Type B pancreatic cell (in vitro differentiated cells): ENCODE results near the gene WASL. TPM values are rescaled to one million over a fixed set of nuclear protein-coding genes. Genes with fewer than 3 reads are reported as not detected.

Experiments used
- DNase-seq: peaks from one replicate; pipeline ENCODE4 v3.0.0; 2021; ENCODE audit warnings: mixed read lengths; ENCODE audit not compliant: unreplicated experiment; ENCODE audit errors: extremely low spot score
- H3K27ac Mint-ChIP-seq: 2 replicates; pipeline ENCODE4 v1.8.0; 2021; ENCODE audit warnings: mild to moderate bottlenecking, mixed read lengths
- H3K27me3 Mint-ChIP-seq: 2 replicates; pipeline ENCODE4 v1.8.0; 2021; ENCODE audit warnings: mixed read lengths
- H3K36me3 Mint-ChIP-seq: 2 replicates; pipeline ENCODE4 v1.8.0; 2021; ENCODE audit warnings: mixed read lengths
- H3K4me1 Mint-ChIP-seq: one replicate; pipeline ENCODE4 v1.8.0; 2021; ENCODE audit warnings: mixed read lengths; ENCODE audit not compliant: unreplicated experiment
- H3K4me3 Mint-ChIP-seq: 2 replicates; pipeline ENCODE4 v1.8.0; 2021; ENCODE audit warnings: mild to moderate bottlenecking, mixed read lengths
- H3K9me3 Mint-ChIP-seq: 2 replicates; pipeline ENCODE4 v1.8.0; 2021; ENCODE audit warnings: mixed read lengths
- CTCF ChIP-seq: fragments of 200-600 bp; sonication (generic); conservative IDR thresholded peaks from 2 replicates; pipeline ENCODE4 v1.5.0; 2021; ENCODE audit warnings: antibody characterized with exemption, mild to moderate bottlenecking
- total RNA-seq: library from RNA; stranded (reverse); gene quantifications from 2 replicates; pipeline ENCODE4 v1.2.1, GENCODE V29; 2021; ENCODE audit warnings: low replicate concordance

Gene WASL
- total RNA-seq, 1 donor from 2014 or later, result 34.4 TPM

- no peaks in the 10 kb centered on the region for H3K27me3 Mint-ChIP-seq
- no peaks in the 10 kb centered on the region for H3K4me1 Mint-ChIP-seq
- DNase-seq, result no peak
- H3K4me3 Mint-ChIP-seq, result no peak overlapping the region
- H3K36me3 Mint-ChIP-seq, result no peaks in the 10 kb centered on the region
- TF ChIP-seq CTCF, result no peak
- H3K9me3 Mint-ChIP-seq, result no peaks in the 10 kb centered on the region
- H3K27ac Mint-ChIP-seq, result no peak overlapping the region
Observed at GRCh38 chr7:123773481-123773880, 24.7 kb upstream of the WASL start.

- no peak for DNase-seq
- H3K4me3 Mint-ChIP-seq, result no peak overlapping the region
- H3K27me3 Mint-ChIP-seq, result no peaks in the 10 kb centered on the region
- H3K36me3 Mint-ChIP-seq, result no peaks in the 10 kb centered on the region
- no peak for TF ChIP-seq CTCF
- H3K4me1 Mint-ChIP-seq, result no peaks in the 10 kb centered on the region
- no peaks in the 10 kb centered on the region for H3K9me3 Mint-ChIP-seq
- no peak overlapping the region for H3K27ac Mint-ChIP-seq
Observed at GRCh38 chr7:123772652-123773051, 23.8 kb upstream of the WASL start.

GRCh38 chr7:123771846-123772245, 23.0 kb upstream of the WASL start:
- no peaks in the 10 kb centered on the region for H3K9me3 Mint-ChIP-seq

GRCh38 chr7:123771256-123771655, 22.5 kb upstream of the WASL start:
- TF ChIP-seq CTCF, result no peak
- Mint-ChIP-seq H3K4me1 (no peaks in the 10 kb centered on the region), H3K27ac (no peak overlapping the region), H3K27me3 (no peaks in the 10 kb centered on the region), H3K4me3 (no peak overlapping the region), H3K36me3 (no peaks in the 10 kb centered on the region), H3K9me3 (no peaks in the 10 kb centered on the region)
- DNase-seq, result no peak

More at GRCh38 chr7:123771846-123772245, 23.0 kb upstream of the WASL start:
- Mint-ChIP-seq H3K36me3 (no peaks in the 10 kb centered on the region), H3K27me3 (no peaks in the 10 kb centered on the region), H3K27ac (no peak overlapping the region), H3K4me3 (no peak overlapping the region), H3K4me1 (no peaks in the 10 kb centered on the region)
- DNase-seq, result no peak
- no peak for TF ChIP-seq CTCF

- Mint-ChIP-seq H3K36me3 (no peaks in the 10 kb centered on the region), H3K4me1 (no peaks in the 10 kb centered on the region), H3K9me3 (no peaks in the 10 kb centered on the region), H3K4me3 (no peak overlapping the region), H3K27me3 (no peaks in the 10 kb centered on the region), H3K27ac (no peak overlapping the region)
- no peak for TF ChIP-seq CTCF
- DNase-seq, result no peak
Observed at GRCh38 chr7:123770378-123770777, 21.6 kb upstream of the WASL start.

GRCh38 chr7:123769371-123769770, 20.6 kb upstream of the WASL start:
- Mint-ChIP-seq H3K4me1 (no peaks in the 10 kb centered on the region), H3K4me3 (no peak overlapping the region), H3K27me3 (no peaks in the 10 kb centered on the region)

More at GRCh38 chr7:123769371-123769770, 20.6 kb upstream of the WASL start:
- H3K27ac Mint-ChIP-seq, result no peak overlapping the region
- DNase-seq, result no peak
- no peaks in the 10 kb centered on the region for H3K36me3 Mint-ChIP-seq
- H3K9me3 Mint-ChIP-seq, result no peaks in the 10 kb centered on the region
- TF ChIP-seq CTCF, result no peak
